K562 (cell line): ENCODE measurements around the gene ATF6B. TPM values are rescaled to one million over a fixed set of nuclear protein-coding genes. Genes with fewer than 3 reads are reported as not detected.
A peak's percentile ranks its signal among the peaks of the same experiment; 100 is the strongest.

Experiments used
- BRD9 ChIP-seq: fragments of 450-650 bp; IDR thresholded peaks from 2 replicates; pipeline ENCODE4 v1.6.1; 2018; ENCODE audit warnings: low read depth; ENCODE audit not compliant: partially characterized antibody
- CBX3 ChIP-seq, 2 experiments: IDR thresholded peaks; 1 replicate in 1 of 2; 2 replicates in 1 of 2; pipeline ENCODE4 v1.6.1; 2012; ENCODE audit warnings: inconsistent platforms in 2 of 2, low read length in 2 of 2, borderline replicate concordance in 1 of 2, control low read depth in 1 of 2
- CREM ChIP-seq: IDR thresholded peaks from 2 replicates; pipeline ENCODE4 v1.6.1; 2014; ENCODE audit warnings: antibody characterized with exemption, low read depth
- CSDE1 ChIP-seq, 2 experiments: fragments of 450-650 bp; IDR thresholded peaks; 2 replicates each; pipeline ENCODE4 v1.6.1; 2016; ENCODE audit warnings: mild to moderate bottlenecking in 1 of 2
- E2F8 ChIP-seq: fragments of 450-650 bp; IDR thresholded peaks from 2 replicates; pipeline ENCODE4 v1.7.1; 2018; ENCODE audit warnings: mild to moderate bottlenecking, low read depth; ENCODE audit not compliant: partially characterized antibody
- EGR1 ChIP-seq: fragments of 450-650 bp; conservative IDR thresholded peaks from 2 replicates; pipeline ENCODE4 v1.6.1; 2017; ENCODE audit warnings: mild to moderate bottlenecking
- ELF2 ChIP-seq: fragments of 250-450 bp; sonication (Bioruptor Pico); IDR thresholded peaks from 2 replicates; pipeline ENCODE4 v1.5.0; 2021; ENCODE audit warnings: mild to moderate bottlenecking
- HNRNPH1 ChIP-seq: fragments of 200-400 bp; formaldehyde crosslinking; optimal IDR thresholded peaks from 2 replicates; pipeline ENCODE3; 2017; ENCODE audit warnings: low read depth, mild to moderate bottlenecking, low read length, moderate library complexity
- KDM4B ChIP-seq, 2 experiments: fragments of 450-650 bp in 1 of 2; sonication (generic) in 1 of 2; IDR thresholded peaks; 2 replicates each; pipeline ENCODE4 v1.6.1; 2016 to 2017; ENCODE audit warnings: borderline replicate concordance in 2 of 2, antibody characterized with exemption in 1 of 2, low read depth in 1 of 2, mild to moderate bottlenecking in 1 of 2
- MAFG ChIP-seq: fragments of 450-650 bp; conservative IDR thresholded peaks from 2 replicates; pipeline ENCODE4 v1.6.1; 2016; ENCODE audit warnings: missing genetic modification characterization, missing compliant biosample characterization
- NEUROD1 ChIP-seq: fragments of 150-350 bp; IDR thresholded peaks from 2 replicates; pipeline ENCODE4 v1.6.1; 2014; ENCODE audit warnings: borderline replicate concordance, low read length, low read depth; ENCODE audit not compliant: partially characterized antibody
- NR2C1 ChIP-seq, 2 experiments: fragments of 450-650 bp; IDR thresholded peaks; 2 replicates each; pipeline ENCODE4 v1.6.1; 2017; ENCODE audit warnings: mild to moderate bottlenecking in 2 of 2, antibody characterized with exemption in 1 of 2, inconsistent platforms in 1 of 2, missing compliant biosample characterization in 1 of 2, missing genetic modification characterization in 1 of 2
- PHB ChIP-seq: fragments of 250-450 bp; sonication (Bioruptor Pico); IDR thresholded peaks from 2 replicates; pipeline ENCODE4 v1.5.0; 2021
- PKNOX1 ChIP-seq: fragments of 450-650 bp; IDR thresholded peaks from 2 replicates; pipeline ENCODE4 v1.6.1; 2016
- POLR2B ChIP-seq: fragments of 450-650 bp; IDR thresholded peaks from 2 replicates; pipeline ENCODE4 v1.6.1; 2018; ENCODE audit warnings: low read depth; ENCODE audit not compliant: partially characterized antibody
- POLR3G ChIP-seq: IDR thresholded peaks from 2 replicates; pipeline ENCODE4 v1.6.1; 2011; ENCODE audit not compliant: insufficient read length, insufficient replicate concordance; ENCODE audit errors: extremely low read depth
- PURB ChIP-seq: sonication (generic); formaldehyde crosslinking; IDR thresholded peaks from 2 replicates; pipeline ENCODE4 v1.9.0; 2021; ENCODE audit warnings: low read depth, mild to moderate bottlenecking, missing genetic modification reagents
- SAP30 ChIP-seq: fragments of 200-600 bp; sonication (generic); IDR thresholded peaks from 2 replicates; pipeline ENCODE4 v1.6.1; 2012; ENCODE audit warnings: borderline replicate concordance, low read depth, mild to moderate bottlenecking, moderate library complexity, low read length, control low read depth, inconsistent platforms; ENCODE audit not compliant: insufficient read depth, poor library complexity, severe bottlenecking
- STAT5B ChIP-seq: fragments of 250-450 bp; sonication (Bioruptor Pico); IDR thresholded peaks from 2 replicates; pipeline ENCODE4 v1.8.0; 2021; ENCODE audit warnings: mild to moderate bottlenecking, inconsistent platforms
- TBL1XR1 ChIP-seq, 2 experiments: IDR thresholded peaks; 2 replicates each; pipeline ENCODE4 v1.6.1; 2012; ENCODE audit warnings: improper control_type of control experiment in 2 of 2, low read length in 2 of 2, mild to moderate bottlenecking in 1 of 2
- ZBED1 ChIP-seq: IDR thresholded peaks from 2 replicates; pipeline ENCODE4 v1.6.1; 2014
- ZNF740 ChIP-seq, 3 experiments: fragments of 200-800 bp in 1 of 3; sonication (Bioruptor generic) in 1 of 3; sonication (generic) in 1 of 3; formaldehyde crosslinking in 1 of 3; IDR thresholded peaks; 2 replicates each; pipeline versions ENCODE4 v1.6.1 to v1.8.0; 2016 to 2022; ENCODE audit warnings: mild to moderate bottlenecking in 2 of 3, missing compliant biosample characterization in 2 of 3, missing genetic modification characterization in 2 of 3, missing genetic modification reagents in 1 of 3
- ZNF780A ChIP-seq: fragments of 250-450 bp; sonication (Bioruptor Pico); IDR thresholded peaks from 2 replicates; pipeline ENCODE4 v1.5.0; 2021; ENCODE audit warnings: mild to moderate bottlenecking
- polyA plus RNA-seq, 8 experiments: library from polyadenylated mRNA; depleted of rRNA in 4 of 8; stranded (reverse) in 5 of 8; unstranded in 3 of 8; fragments of >200 nt; fragmentation: Nextera tagmentation in 2 of 8; fragmentation: Illumina TruSeq in 1 of 8; extraction: Ambion mirVana in 2 of 8; extraction: Trizol in 1 of 8; gene quantifications; 2 replicates each; pipeline versions ENCODE4 v1.2.1 to v1.2.3, GENCODE V29; 2011 to 2014; ENCODE audit warnings: inconsistent platforms in 1 of 8, missing spikeins in 1 of 8
- total RNA-seq, 7 experiments: library from RNA; depleted of rRNA in 6 of 7; stranded (reverse); fragments of >200 nt in 6 of 7; fragmentation: Illumina TruSeq in 2 of 7; extraction: Trizol in 2 of 7; gene quantifications; 2 replicates each; pipeline versions ENCODE4 v1.2.1 to v1.2.3, GENCODE V29; 2011 to 2021; ENCODE audit warnings: low replicate concordance in 1 of 7

ATF6B gene
- total and polyA plus RNA-seq, 9 of the 15 experiments (the other 6 are each of a cell fraction or from before 2014, with no cell fraction given) = 20.7 to 131 (median 31.7) TPM

GRCh38 chr6:32127717-32128592 lies at the start of gene ATF6B (continued):
- peak; percentile 52 for TF ChIP-seq NEUROD1
- TF ChIP-seq CSDE1 (IDR thresholded peaks at IDR 0.05) = no peak
- TF ChIP-seq BRD9 = peak; percentile 80
- TF ChIP-seq PURB (CRISPR knock-in tag) = no peak
- TF ChIP-seq ZBED1 = no peak
- TF ChIP-seq E2F8 = peak; percentile 82
- TF ChIP-seq PHB (CRISPR knock-in tag) = no peak
- no peak for TF ChIP-seq KDM4B (IDR thresholded peaks at IDR 0.05; ENCODE audit: borderline replicate concordance in 2 of 2, low read depth in 1 of 2)
- TF ChIP-seq POLR2B = peak; percentile 81
- no peak for TF ChIP-seq ZNF780A (CRISPR knock-in tag)
- peak; percentile 63 for TF ChIP-seq PKNOX1
- peak; percentile 74 for TF ChIP-seq CREM
- no peak for TF ChIP-seq POLR3G
- peak; percentile 61; the same call in 1 of the 2 replicates for TF ChIP-seq NR2C1 (IDR thresholded peaks at IDR 0.05)
- no peak; the same call in none of the 2 replicates for TF ChIP-seq NR2C1 (tag; IDR thresholded peaks at IDR 0.05)
- TF ChIP-seq HNRNPH1 = no peak
- TF ChIP-seq MAFG (tag) = peak; percentile 74
- TF ChIP-seq TBL1XR1 (IDR thresholded peaks at IDR 0.05; ENCODE audit: low read length in 2 of 2) = no peak
- TF ChIP-seq STAT5B (CRISPR knock-in tag) = no peak
- peak; percentile 77; the same call in 1 of the 2 replicates for TF ChIP-seq ELF2
- TF ChIP-seq SAP30 = peak; percentile 83
- TF ChIP-seq ZNF740 (CRISPR knock-in tag; IDR thresholded peaks at IDR 0.05) = peak; percentile 97
- peak in 1 of 2 experiments; percentile 95; a peak in 2 of 4 replicates for TF ChIP-seq ZNF740 (tag; IDR thresholded peaks at IDR 0.05)
- TF ChIP-seq CBX3 (IDR thresholded peaks at IDR 0.05; ENCODE audit: borderline replicate concordance in 1 of 2, low read length in 2 of 2) = no peak
- peak; percentile 90 for TF ChIP-seq EGR1
